ENCODE data around the gene LIFR. TPM values are rescaled to one million over a fixed set of nuclear protein-coding genes. Genes with fewer than 3 reads are reported as not detected.

LIFR gene
- total RNA-seq, 1 donor from 2014 or later, result 58.0 TPM

DNA sequence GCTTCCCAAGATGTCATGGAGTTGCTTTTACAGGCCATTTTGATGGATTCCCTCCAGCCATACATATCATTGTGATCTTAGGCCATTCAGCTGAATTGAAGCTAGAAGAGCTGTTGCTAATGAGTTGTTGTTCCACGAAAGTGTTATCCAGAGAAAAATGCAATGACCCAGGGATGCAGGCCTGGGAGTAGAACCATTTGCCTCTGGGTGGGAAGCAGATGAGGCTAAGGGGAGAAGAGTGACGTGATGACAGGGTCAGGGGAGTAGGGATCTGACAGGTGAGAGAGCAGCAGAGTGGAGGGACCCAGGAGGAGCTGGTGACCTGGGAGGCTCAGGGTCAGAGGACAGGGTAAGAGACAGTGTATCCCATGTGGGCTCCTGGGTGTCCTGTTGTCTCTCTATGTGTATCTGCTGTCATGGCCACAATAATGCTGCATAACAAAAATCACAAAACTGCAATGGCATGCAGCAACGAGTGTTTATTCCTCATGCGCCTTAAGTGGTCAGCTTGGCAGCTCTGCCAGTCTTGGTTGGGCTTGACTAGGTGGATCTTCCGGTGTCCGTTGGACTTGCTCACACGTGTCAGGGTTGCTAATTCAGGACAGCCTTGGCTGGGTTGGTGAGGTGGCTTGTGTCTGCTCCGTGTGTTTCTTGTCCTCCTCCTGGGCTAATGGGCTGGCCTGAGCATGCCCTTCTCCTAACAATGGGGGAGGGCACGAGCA lies 90.6 kb downstream of the LIFR start:
- TF ChIP-seq, protein P1, sequence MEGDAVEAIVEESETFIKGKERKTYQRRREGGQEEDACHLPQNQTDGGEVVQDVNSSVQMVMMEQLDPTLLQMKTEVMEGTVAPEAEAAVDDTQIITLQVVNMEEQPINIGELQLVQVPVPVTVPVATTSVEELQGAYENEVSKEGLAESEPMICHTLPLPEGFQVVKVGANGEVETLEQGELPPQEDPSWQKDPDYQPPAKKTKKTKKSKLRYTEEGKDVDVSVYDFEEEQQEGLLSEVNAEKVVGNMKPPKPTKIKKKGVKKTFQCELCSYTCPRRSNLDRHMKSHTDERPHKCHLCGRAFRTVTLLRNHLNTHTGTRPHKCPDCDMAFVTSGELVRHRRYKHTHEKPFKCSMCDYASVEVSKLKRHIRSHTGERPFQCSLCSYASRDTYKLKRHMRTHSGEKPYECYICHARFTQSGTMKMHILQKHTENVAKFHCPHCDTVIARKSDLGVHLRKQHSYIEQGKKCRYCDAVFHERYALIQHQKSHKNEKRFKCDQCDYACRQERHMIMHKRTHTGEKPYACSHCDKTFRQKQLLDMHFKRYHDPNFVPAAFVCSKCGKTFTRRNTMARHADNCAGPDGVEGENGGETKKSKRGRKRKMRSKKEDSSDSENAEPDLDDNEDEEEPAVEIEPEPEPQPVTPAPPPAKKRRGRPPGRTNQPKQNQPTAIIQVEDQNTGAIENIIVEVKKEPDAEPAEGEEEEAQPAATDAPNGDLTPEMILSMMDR (IDR thresholded peaks at IDR 0.05; ENCODE audit: unreplicated experiment), result no peak
- peaks cover 14% of the 10 kb centered on the region for H3K4me1 Mint-ChIP-seq
- no peaks in the 10 kb centered on the region for H3K36me3 Mint-ChIP-seq
- H3K4me3 Mint-ChIP-seq, result no peak overlapping the region
- no peaks in the 10 kb centered on the region for H3K27me3 Mint-ChIP-seq (ENCODE audit: low read depth)
- no peak for DNase-seq (ENCODE audit: low spot score in 2 of 2, unreplicated experiment in 2 of 2)
- no peak overlapping the region for H3K27ac Mint-ChIP-seq
- no peaks in the 10 kb centered on the region for H3K9me3 Mint-ChIP-seq

DNA sequence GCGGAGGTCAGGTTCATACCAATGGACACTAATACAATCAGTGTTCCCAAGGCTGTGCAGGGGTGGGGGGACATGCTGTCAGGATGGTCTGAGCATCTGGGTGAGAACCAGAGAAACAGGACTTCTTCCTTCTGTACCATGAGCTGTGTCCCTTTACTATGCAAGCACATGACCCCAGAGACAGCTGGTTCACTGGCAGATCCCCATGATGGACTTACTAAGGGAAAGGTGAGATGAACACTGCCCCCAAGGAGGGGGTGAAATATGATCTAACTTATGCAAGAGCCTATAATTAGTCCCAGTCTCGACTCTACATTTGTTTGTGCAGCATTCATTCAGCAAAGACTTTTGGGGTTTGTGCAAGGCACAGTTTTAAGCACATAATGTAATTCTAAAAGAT lies 91.4 kb downstream of the LIFR start:
- TF ChIP-seq, protein P1 (IDR thresholded peaks at IDR 0.05; ENCODE audit: unreplicated experiment), result no peak
- Mint-ChIP-seq H3K9me3 (no peaks in the 10 kb centered on the region), H3K27ac (no peak overlapping the region), H3K36me3 (no peaks in the 10 kb centered on the region), H3K4me3 (no peak overlapping the region), H3K27me3 (ENCODE audit: low read depth) (no peaks in the 10 kb centered on the region), H3K4me1 (peaks cover 14% of the 10 kb centered on the region)
- DNase-seq (ENCODE audit: low spot score in 2 of 2, unreplicated experiment in 2 of 2), result no peak

- no peak overlapping the region for H3K4me3 Mint-ChIP-seq
- no peaks in the 10 kb centered on the region for H3K9me3 Mint-ChIP-seq
- H3K27me3 Mint-ChIP-seq (ENCODE audit: low read depth), result no peaks in the 10 kb centered on the region
- peak overlapping the region; percentile 13 for H3K27ac Mint-ChIP-seq
- no peaks in the 10 kb centered on the region for H3K36me3 Mint-ChIP-seq
- TF ChIP-seq, protein P1 (IDR thresholded peaks at IDR 0.05; ENCODE audit: unreplicated experiment), result no peak
- H3K4me1 Mint-ChIP-seq, result peaks cover 8% of the 10 kb centered on the region
- no peak for DNase-seq (ENCODE audit: low spot score in 2 of 2, unreplicated experiment in 2 of 2)
Observed at GRCh38 chr5:38463634-38464521, 92.6 kb downstream of the LIFR start.

GRCh38 chr5:38462976-38463633 lies 93.3 kb downstream of the LIFR start:
- H3K4me1 Mint-ChIP-seq, result peaks cover 6% of the 10 kb centered on the region
- no peak overlapping the region for H3K4me3 Mint-ChIP-seq
- no peaks in the 10 kb centered on the region for H3K27me3 Mint-ChIP-seq (ENCODE audit: low read depth)
- no peak overlapping the region for H3K27ac Mint-ChIP-seq
- no peak for DNase-seq (ENCODE audit: low spot score in 2 of 2, unreplicated experiment in 2 of 2)
- TF ChIP-seq, protein P1 (IDR thresholded peaks at IDR 0.05; ENCODE audit: unreplicated experiment), result no peak
- no peaks in the 10 kb centered on the region for H3K36me3 Mint-ChIP-seq
- no peaks in the 10 kb centered on the region for H3K9me3 Mint-ChIP-seq

DNA sequence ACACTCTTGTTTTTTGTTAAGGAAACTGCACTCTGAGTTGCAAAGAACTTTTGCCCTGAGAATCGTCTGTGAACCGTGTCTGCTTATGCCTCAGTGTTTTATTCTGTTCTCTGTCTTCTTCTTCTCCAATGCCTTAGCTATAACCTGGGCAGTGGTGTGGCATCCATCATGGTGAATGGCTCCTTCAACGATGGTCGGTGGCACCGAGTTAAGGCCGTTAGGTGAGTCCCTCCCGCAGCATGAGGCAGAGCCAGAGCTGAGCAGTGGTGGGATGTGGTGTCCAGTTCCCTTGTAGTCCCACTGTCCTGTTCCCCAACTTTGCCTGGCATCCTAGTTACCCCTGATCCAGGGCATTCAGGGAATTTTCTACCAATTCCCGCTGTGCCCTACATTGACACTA lies 98.3 kb downstream of the LIFR start:
- Mint-ChIP-seq H3K9me3 (no peaks in the 10 kb centered on the region), H3K27me3 (ENCODE audit: low read depth) (peaks cover 3% of the 10 kb centered on the region), H3K27ac (no peak overlapping the region), H3K4me3 (no peak overlapping the region), H3K36me3 (no peaks in the 10 kb centered on the region), H3K4me1 (no peaks in the 10 kb centered on the region)
- DNase-seq (ENCODE audit: low spot score in 2 of 2, unreplicated experiment in 2 of 2), result no peak
- TF ChIP-seq, protein P1 (IDR thresholded peaks at IDR 0.05; ENCODE audit: unreplicated experiment), result no peak
